Rectal smooth muscle tissue (tissue), 1 donor: ENCODE results near the gene DNAJC10.

ENCODE experiments used
- H3K27ac ChIP-seq: one replicate; pipeline ENCODE4 v1.7.0; 2013; ENCODE audit warnings: low read depth, low read length, inconsistent platforms
- H3K27me3 ChIP-seq: one replicate; pipeline ENCODE4 v1.7.0; 2013; ENCODE audit warnings: low read length; ENCODE audit not compliant: control insufficient read depth, insufficient read depth
- H3K36me3 ChIP-seq: one replicate; pipeline ENCODE4 v1.7.0; 2013; ENCODE audit warnings: low read length; ENCODE audit not compliant: control insufficient read depth, insufficient read depth
- H3K4me1 ChIP-seq: one replicate; pipeline ENCODE4 v1.7.0; 2013; ENCODE audit warnings: low read length; ENCODE audit not compliant: control insufficient read depth, insufficient read depth
- H3K4me3 ChIP-seq: one replicate; pipeline ENCODE4 v1.7.0; 2013; ENCODE audit warnings: low read length
- H3K9ac ChIP-seq: one replicate; pipeline ENCODE4 v1.7.0; 2013; ENCODE audit warnings: low read length

The DNAJC10 gene

GRCh38 chr2:182827182-182827879, 111.3 kb downstream of the DNAJC10 start:
- Histone ChIP-seq H3K9ac (no peak overlapping the region), H3K4me3 (no peak overlapping the region), H3K27ac (no peak overlapping the region), H3K36me3 (no peaks in the 10 kb centered on the region), H3K4me1 (peaks cover 3% of the 10 kb centered on the region), H3K27me3 (no peaks in the 10 kb centered on the region)

- H3K4me3 ChIP-seq, result no peak overlapping the region
- no peaks in the 10 kb centered on the region for H3K4me1 ChIP-seq
- no peaks in the 10 kb centered on the region for H3K27me3 ChIP-seq
- no peak overlapping the region for H3K27ac ChIP-seq
- H3K9ac ChIP-seq, result no peak overlapping the region
- no peaks in the 10 kb centered on the region for H3K36me3 ChIP-seq
Measured at GRCh38 chr2:182831101-182831500, 115.0 kb downstream of the DNAJC10 start.

DNA sequence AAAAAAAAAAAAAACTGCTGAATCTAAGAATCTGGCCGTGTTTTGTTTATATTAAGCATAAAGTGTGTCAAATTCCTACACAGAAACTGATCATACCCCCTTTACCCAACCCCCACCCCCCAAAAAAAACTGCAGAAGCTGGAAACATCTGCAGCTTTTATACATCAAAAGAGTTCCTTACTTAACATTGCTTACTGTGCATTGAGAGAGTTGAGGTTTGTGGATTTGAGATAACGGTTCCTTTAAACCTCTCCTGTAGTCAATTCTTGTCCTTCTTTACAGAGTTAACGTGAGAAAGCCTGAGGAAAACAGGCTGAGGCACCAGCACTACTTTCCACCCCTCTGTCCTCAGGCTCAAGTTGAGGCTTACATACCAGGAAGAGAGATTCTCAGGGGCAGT, 115.9 kb downstream of the DNAJC10 start:
- no peaks in the 10 kb centered on the region for H3K4me1 ChIP-seq
- no peak overlapping the region for H3K27ac ChIP-seq
- no peak overlapping the region for H3K9ac ChIP-seq
- H3K36me3 ChIP-seq, result no peaks in the 10 kb centered on the region
- no peaks in the 10 kb centered on the region for H3K27me3 ChIP-seq
- no peak overlapping the region for H3K4me3 ChIP-seq

GRCh38 chr2:182833084-182833854, 117.2 kb downstream of the DNAJC10 start:
- no peak overlapping the region for H3K9ac ChIP-seq
- H3K27ac ChIP-seq, result no peak overlapping the region
- no peaks in the 10 kb centered on the region for H3K36me3 ChIP-seq
- H3K4me1 ChIP-seq, result no peaks in the 10 kb centered on the region
- H3K4me3 ChIP-seq, result no peak overlapping the region
- H3K27me3 ChIP-seq, result no peaks in the 10 kb centered on the region

DNA sequence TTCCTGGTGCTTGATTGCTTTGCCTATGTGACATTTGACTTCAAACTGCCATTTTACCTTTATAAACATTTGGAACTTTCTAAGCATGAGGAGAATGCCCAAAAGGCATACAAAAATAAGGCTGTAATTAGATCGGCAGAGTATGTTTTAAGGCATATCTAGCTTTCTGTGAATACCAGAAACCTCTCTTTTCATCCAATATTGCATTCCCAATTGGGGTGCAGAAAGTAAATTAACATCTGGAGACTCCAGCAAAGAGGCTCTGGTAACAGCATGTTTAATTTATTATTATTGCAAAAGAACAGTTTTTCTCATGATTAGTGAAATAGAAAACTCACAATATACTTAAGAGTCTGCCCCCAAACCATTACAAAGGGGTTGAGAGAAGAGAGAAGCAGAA, 118.2 kb downstream of the DNAJC10 start:
- H3K9ac ChIP-seq, result no peak overlapping the region
- H3K27me3 ChIP-seq, result no peaks in the 10 kb centered on the region
- H3K27ac ChIP-seq, result no peak overlapping the region
- no peaks in the 10 kb centered on the region for H3K4me1 ChIP-seq
- no peak overlapping the region for H3K4me3 ChIP-seq
- no peaks in the 10 kb centered on the region for H3K36me3 ChIP-seq

DNA sequence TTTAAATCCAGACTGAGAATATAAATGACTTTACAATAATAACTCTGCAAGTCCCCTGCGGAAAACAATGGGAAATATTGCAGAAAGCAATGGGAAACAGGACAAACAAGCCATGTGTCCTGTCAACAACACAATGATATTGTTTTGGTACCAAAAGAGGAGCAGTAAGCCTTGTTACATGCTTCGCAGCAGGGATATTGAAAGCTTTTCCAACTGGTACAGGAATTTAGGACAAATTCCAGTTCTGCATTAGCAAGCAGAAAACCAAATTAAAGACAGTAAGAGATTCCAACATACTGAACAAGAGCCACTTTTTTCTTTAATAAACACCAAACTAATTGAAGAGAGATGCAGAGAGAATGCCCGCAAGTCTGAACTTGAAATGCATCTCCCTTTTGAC, 120.4 kb downstream of the DNAJC10 start:
- no peaks in the 10 kb centered on the region for H3K27me3 ChIP-seq
- no peak overlapping the region for H3K9ac ChIP-seq
- no peak overlapping the region for H3K4me3 ChIP-seq

More for the DNA sequence above, 120.4 kb downstream of the DNAJC10 start:
- Histone ChIP-seq H3K4me1 (no peaks in the 10 kb centered on the region), H3K36me3 (no peaks in the 10 kb centered on the region), H3K27ac (no peak overlapping the region)
